ENCODE measurements around the gene CLBA1.

The CLBA1 gene

DNA sequence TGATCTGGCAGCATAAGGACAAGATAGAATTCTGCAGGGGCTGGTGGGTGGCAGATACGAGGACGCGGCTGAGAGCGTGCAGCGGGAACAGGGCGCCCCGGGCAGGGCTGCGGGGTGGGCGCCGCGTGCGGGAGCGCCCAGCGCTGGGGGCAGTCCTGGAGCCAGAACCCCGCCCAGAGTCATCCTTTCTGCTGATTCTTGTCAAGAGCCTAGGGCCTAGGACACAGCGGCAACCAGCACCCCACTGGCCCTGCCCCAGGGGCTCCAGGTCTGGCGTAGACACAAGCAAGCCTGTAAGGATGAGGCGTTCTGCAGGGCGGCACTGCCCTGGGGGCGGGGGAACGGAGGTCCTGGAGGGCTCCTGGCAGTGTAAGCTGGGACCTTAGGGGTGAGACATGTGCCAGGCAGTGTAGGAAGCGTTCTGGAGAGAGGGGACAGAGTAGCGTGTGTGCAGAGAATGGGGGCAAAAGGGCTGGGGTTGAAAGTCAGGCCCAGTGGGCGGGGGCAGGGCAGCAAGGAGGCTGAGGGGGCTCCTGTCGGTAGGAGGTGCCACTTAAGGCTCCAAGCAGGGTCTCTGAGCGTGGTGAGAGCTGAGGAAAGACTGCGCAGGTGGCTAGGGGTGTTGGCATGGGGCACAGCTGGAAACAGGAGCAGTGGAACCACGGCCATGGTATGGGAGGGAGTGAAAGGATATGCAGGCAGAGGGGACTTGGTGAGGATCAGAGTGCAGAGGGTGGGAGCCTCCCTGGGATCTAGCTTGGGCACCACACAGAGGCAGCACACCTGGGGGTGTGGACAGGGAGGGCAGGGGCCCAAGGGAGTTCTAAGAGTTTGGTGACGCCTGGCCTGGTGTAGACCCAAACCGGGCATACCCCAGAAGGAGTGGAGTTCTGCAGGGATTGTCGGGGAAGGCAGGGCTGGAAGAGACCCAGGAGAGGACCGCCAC, 6.6 kb upstream of the CLBA1 start:
- in situ Hi-C loops (cut with HindIII; ENCODE audit: low sequenced_read_pairs), result no loop called here

DNA sequence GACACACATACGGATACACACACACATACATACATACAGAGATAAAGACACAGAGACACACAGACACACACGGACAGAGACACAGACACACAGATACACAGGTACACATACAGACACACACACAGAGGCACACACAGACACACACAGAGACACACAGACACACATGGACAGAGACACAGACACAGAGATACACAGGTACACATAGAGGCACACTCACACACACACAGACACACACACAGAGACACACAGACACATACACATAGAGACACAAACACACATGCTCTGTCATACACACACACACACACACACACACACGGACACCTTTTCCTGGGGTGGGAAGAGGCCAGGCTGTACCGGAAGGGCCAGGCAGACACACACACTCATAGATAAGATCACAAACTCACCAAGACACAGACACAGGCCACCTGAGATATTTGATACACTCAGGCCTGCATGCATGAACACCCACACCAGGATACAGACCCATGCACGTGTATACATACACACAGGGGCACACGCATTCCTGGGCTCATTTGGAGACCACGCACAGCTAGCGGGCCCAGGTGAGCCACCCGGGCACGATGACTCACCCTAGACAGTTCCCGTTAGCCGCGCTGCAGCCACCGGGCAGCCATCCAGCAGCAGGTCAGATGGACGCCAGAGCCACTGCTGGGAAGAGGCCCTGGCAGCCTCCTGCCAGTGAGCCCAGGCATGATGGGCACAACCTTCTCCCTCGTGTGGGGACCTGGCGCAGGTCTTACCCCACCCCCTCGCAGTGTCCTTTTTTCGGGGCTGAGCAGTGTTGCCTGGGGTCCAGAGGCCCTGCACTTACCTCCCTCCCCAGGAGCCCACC, 5.6 kb upstream of the CLBA1 start:
- in situ Hi-C loops (cut with HindIII; ENCODE audit: low sequenced_read_pairs), result no loop called here

DNA sequence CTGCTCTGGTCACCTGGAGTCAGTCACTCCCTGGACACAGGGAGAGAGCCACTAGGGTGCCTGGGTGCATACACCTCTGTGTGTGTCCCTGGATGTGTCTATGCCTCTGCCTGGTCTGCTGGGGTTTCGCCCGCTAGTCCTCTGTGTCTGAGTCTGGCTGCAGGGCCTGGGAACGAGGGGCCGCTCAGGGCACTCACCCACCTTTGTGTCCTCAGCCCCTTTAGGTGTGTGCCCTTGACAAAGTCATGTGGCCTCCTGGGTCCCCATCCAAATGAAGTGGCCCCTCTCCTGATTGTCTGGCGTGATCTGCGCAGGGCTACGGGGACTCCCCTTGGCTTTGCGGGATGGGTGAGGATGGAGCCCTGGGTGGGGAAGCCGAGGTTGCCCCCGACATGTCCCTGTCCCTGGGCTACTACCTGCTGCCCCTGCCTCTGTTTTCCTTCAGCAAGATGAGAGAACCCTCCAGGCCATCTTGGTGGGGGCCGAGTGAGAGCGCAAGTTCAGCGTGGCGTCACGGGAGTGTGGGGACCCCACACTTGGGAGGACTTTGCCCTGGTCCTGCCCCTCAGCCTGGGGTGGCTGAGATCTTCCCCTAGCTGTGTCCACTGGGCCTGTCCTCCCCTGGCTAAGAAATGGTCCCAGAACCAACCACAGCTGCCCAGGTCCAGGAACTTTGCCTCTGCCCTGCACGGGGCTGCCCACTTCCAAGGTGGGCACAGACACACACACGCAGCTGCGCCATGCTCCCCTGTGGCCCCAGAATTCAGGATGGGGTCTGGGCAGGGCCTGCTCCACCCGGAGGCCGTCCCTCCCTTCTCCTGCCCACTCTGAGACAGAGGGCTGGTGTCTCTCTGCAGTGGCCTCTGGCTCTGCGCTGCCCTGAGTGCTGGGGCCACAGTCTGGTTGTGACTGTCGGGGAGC, 4.7 kb upstream of the CLBA1 start:
- in situ Hi-C loops (cut with HindIII; ENCODE audit: low sequenced_read_pairs), result no loop called here

DNA sequence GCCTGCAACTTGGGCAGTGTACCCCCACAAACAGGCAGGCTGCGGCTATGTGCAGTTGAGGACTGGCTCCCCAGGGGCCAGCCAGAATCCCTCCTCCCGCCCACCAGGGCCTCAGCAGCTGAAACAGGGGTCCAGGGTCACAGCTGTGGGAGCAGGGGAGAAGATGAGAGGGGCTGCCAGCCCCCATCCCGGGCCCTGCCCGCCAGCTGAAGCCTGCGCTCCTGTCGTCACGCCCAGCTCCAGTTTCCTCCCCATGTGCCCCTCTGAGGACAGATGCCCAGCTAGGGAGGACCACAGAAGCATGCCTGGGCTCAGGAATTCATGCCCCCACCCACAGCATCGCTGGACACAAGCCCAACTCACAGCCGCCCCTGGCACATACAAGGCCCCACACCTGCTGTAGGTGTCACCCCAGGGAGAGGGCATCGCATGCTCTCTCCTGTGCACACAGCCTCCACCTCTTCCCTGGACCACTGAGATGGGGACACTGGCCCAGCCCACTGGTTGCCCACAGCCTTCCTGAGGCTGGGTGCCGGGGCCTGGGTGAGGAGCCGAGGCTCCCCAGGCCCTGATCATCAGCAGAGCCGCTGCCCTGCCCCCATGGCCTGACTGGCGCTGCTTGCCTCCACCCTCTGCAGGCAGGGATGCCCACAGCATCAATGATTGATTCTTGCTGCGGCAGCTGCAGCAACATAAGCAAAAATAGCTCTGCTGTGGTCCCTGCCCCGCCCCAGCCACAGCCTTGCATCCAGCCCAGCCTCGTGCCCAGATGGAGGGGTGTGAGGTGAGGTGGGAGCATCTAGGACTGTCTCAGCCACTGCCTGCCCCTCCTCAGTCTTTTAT, 3.7 kb upstream of the CLBA1 start:
- in situ Hi-C loops (cut with HindIII; ENCODE audit: low sequenced_read_pairs), result no loop called here

DNA sequence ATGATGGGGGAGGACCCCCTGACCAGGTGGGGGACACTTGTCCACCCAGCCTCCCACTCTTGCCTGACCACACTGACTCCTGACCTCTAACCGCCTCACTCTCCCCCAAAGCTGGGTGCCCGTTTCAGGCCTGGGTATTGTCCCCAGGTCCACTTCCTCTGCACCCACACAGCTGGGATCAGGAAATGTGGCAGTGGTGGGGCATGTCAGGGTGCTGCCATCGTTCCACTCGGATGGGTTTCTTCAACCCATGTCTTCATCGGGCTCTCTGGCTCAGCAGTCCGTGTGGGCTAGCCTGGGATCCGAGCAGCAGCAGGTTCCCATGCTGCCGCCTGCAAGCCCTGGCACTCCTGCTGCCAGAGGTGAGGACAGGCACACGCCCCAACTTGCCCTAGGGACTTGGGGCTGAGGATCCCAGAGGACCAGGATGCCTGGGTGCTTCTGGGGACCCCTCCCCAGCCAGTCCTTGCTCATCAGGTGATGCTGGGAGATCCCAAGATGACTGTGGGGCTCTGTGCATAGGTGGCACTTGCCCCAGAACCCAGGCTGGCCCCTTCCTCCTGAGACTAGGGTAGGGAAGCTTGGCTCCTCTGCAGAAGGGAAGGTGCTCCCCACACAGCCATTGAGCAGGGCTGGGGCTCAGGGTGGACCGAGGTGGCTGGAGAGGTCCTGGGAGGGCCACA, 2.9 kb upstream of the CLBA1 start:
- in situ Hi-C loops (cut with HindIII; ENCODE audit: low sequenced_read_pairs), result no loop called here

DNA sequence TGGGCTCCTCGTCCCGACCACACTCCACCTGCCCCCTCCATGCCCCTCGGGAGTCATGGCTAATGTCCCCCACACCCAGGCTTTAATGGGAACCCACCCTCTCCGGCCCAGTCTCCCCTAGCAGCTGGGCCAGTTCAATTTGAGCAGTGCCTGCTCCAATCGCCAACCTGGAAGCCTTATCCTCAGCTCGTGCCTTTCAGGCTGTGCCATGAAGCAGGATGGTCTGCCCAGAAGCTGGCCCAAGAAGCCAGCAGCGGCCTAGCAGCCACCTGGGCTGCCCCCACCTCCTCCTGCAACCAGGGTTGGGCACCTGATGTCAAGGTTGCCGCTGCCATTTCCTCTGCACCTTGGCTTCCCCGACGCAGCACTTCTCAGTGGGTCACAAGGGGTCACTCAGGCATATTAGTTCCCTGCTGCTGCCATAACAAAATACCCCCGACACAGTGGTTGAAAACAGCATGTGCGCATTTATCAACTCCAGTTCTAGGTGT, 2.3 kb upstream of the CLBA1 start:
- in situ Hi-C loops (cut with HindIII; ENCODE audit: low sequenced_read_pairs), result no loop called here

DNA sequence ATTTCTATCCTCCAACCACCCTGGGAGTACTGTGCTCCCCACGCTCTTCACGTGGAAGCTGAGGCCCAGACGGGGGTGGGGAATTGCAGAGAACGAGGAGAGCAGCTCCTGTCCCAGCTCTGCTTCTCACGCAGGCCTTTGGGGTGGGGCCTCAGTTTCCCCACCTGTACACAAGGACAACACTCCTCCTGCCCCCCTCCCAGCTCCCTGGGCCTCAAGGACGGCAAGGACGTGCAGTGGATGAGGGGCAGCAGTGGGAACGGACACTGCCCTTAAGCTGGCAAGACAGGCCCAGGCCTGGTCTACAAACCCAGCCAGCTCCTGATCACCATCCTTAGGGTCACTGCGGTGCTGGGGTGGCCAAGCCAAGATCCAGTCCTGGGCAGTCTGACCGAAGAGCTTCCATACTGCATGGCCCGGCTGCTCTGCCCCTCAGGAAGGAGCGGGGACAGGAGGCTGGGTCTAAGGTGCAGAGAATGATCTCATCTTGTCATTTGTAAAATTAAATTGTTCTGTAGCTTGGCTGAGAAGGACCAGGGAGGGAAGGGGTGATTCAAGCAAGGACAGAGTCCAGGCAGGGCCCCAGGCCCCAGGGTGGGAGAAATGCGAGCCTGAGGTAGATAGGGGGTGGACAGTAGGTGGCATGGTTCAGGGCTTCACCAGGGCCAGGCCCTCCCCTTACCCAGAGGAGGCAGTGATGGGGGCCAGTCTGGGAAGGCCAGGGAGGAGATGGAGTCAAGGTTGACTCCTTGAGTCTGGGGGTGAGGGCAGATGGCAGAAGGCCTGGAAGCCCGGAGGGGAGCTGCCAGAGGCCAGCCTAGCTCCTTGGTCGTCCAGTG, 1.3 kb upstream of the CLBA1 start:
- in situ Hi-C loops (cut with HindIII; ENCODE audit: low sequenced_read_pairs), result no loop called here

DNA sequence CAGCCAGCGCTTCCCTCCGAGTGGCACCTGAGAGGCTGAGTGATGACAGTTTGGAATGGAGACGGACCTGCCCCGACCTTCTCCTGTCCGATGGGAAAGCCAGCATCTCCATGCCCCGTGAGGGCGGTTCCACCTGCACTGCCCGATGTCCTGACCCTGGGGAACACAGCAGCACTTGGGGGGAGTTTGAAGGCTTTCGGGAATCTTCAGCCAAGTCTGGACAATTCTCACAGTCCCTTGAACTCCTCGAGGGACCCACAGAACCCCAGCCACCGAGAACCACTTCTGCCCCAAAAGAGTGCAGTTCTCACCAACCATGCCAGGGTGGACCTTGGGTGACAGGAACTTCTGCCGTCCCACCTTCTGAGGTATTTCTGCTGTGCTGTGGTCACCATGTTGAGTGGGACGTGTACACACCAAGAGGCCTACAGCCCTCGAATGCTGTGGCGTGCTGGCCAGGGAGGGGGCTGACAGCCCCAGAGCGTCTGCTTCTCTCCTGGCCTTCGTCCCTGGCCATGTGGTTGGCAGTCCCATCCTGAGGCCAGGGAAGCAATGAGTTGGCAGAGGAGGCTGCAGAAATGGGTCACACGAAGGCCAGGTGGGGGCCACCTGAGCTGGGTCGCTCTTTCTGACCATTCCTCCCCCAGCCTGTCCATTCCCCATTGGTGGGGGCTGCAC, 1.0 kb downstream of the CLBA1 start:
- in situ Hi-C loops (cut with HindIII; ENCODE audit: low sequenced_read_pairs), result no loop called here

DNA sequence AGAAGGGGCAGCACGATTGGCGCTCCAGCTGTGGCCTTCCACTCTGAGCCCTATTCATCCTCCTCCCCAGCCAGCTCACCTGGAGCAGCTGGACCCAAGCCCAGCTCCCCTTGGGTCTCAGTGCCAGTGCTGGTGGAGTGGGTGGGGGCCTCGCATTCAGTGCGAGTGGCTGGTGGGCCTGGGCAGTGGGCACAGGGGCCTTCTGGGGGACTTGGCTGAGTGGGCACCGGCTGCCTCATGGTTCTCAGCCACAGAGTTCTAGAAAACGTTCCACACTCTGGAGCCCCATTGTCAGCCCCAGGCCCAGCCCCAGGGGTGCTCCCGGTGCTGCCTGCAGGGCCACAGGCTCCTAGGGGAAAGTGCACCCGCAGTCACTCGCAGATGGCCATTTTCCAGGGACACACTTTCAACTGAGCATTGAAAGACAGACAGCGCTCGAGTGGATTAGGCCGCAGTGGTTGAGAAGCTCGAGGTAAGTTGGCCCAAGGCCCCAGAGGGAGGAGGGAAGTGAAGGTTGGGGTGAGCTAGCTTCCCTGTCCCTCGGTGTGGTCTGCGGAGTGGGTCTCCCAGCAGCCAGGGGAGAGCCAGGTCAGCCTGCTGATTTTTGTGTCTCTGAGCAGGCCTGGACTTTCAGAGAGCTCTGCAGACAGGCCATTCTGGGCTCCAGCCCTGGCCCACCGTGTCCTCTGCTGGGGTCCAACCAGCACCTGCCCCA, 3.8 kb downstream of the CLBA1 start:
- in situ Hi-C loops (cut with HindIII; ENCODE audit: low sequenced_read_pairs), result no loop called here

DNA sequence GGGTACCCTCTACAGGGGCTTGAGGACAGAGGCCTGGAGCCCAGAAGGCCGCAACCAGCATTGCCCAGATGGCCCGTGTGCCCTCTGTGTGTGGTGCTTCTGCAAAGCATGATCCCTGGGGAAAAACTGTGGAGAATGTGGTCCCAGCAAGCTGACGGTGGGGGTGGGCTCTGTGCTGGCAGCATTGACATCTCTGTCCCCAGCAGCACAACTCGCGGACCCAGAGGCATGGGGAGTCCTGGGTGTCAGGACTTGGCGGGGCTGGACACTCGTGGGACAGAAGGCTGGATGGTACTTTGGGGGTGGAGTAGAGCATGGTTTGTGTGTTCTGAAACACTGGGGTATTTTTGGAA, 4.3 kb downstream of the CLBA1 start:
- in situ Hi-C loops (cut with HindIII; ENCODE audit: low sequenced_read_pairs), result no loop called here

DNA sequence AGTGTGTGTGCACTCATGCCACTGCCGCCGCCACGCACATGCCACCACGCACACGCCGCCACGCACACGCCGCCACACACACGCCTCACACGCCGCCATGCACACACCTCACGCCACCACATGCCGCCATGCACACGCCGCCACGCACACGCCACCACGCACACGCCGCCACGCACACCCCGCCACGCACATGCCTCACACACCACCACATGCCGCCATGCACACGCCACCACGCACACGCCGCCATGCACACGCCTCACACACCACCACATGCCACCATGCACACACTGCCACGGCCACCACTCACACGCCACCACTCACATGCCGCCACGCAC, 6.3 kb downstream of the CLBA1 start:
- in situ Hi-C loops (cut with HindIII; ENCODE audit: low sequenced_read_pairs), result no loop called here

DNA sequence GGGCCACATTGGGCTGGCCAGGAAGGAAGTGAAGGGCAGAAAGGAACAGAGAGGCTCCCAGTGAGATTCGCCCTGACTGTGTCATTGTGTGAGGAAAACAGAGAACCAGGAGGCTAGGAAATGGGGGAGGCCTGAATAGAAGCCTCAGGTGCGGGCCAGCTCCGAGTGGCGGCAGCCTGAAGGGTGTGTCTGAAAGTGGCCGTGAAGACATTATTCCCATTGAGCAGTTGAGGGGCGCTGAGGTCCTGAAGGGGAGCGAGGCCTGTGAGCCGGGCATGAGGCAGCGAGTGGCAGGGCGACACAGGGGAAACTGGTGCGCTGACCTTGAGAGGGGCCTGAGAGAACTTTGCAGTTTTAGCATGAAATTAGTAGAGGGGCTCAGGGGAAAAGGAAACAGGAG, 6.9 kb downstream of the CLBA1 start:
- in situ Hi-C loops (cut with HindIII; ENCODE audit: low sequenced_read_pairs), result no loop called here

DNA sequence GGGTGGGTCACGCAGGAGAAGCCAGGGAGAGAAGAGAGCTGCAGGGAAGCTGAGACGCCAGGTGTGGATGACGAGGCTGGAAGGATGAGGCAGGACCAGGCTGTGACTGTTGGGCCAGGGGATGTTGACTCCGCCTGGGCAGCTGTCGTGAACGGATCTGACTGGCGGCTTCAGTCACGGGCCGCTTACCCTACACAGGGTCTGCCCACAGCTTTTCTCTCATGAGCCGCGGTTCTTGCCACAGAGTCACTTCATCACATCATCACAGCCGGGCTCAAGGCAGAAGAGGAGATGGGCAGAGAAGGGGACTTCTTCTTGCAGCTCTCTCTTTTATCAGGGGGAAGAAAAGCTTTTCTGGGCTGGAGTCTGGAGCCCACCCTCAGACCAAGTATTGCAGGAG, 7.7 kb downstream of the CLBA1 start:
- in situ Hi-C loops (cut with HindIII; ENCODE audit: low sequenced_read_pairs), result no loop called here

DNA sequence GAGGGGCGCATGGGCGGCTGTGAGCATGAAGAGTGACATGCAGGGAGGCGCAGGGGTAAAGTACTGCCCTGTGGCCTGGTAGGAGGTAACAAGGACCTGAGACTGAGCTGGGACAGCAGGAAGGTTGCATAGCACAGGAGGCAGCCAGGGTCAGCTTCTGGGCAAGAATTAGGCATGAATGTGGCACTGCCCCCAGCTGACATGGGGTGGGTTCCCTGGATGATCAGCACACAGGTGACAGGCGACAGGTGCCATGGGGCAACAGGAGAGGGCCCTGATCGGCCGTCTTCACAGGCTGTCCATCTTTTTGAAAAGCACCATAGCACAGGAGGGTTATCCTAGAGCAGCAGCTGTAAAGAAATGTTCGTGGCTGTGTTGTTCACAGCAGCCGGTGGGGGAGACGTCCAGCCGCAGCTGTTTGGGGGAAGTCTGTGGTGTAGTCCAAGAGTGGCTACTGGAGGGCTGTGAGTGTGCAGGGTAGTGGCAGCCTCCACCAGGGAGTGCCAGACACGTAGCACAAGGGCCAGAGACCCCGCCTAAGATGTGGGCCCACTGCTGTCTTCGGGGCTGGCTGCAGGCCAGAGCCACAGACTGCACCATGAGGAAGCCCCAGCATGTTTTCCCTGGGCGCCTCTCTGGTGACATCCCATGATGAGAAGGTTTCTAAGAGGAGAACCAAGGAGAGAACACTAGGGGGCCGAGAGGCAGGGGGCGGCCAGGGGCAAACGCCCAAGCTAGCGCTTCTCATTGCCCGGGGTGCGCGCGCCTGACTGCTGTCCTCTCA, 8.4 kb downstream of the CLBA1 start:
- in situ Hi-C loops (cut with HindIII; ENCODE audit: low sequenced_read_pairs), result no loop called here

DNA sequence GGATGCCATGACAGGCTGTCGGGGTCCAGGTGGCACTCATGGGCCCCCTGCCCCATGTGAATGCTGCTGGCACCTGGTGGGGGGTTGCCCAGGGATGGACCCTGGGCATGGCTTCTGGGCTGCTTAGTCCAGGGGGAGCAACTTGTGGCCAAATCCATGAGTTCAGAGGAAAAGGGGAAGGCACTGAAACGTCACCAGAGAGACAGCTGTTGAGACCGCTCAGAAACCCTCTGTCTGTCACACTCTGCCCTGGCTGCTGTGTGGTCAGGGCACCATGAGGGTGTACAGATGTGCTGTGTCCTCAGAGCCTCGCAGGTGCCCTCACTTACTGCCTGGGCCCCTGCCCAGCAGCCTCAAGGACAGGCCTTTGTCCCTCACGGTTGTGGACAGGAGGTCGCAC, 9.4 kb downstream of the CLBA1 start:
- in situ Hi-C loops (cut with HindIII; ENCODE audit: low sequenced_read_pairs), result no loop called here

DNA sequence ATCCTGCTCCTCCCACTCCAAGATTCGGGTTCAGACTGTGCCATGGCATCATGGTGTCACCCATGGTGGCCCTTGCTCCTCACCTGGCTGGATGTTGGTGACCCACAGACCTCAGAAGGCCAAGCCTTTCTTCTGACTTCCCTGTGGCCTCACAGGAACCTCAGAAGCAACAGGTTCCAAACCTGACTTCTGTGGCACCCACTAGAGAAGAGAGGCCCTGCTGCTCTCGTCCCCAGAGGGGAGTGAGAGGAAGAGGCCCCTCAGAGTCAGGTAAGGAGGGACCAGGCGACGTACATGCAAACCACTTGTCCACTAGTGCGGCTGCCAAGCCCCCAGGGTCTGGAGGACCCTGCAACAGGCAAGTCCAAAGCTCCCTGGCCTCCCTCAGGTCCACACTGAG, 10.4 kb downstream of the CLBA1 start:
- in situ Hi-C loops (cut with HindIII; ENCODE audit: low sequenced_read_pairs), result no loop called here

DNA sequence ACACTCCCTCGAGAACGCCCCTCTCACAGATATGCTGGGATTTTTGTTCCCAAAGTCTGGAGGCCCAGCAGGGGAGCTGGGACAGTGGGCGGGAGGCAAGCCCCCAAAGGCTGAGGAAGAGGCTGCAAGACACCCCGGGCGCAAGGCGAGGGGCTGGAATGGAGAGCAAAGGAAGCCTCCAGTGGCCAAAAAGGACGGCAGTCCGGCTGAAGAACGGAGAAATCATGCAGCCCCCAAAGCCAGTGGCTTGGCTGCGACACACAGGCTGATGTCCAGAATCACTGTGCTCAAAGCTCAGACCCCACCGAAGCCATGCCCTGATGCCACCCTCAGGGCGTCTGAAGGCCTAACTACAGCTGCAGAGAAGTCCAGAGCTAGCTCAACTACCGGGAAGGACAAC, 10.9 kb downstream of the CLBA1 start:
- in situ Hi-C loops (cut with HindIII; ENCODE audit: low sequenced_read_pairs), result no loop called here

All from DLD1 (cell line).